COR-L47 (cell line): ENCODE results near the gene TMTC2.
A peak's percentile ranks its signal among the peaks of the same experiment; 100 is the strongest.
"Not testable (repeated sequence)": the region's sequence is repeated elsewhere in the genome, so short reads cannot be mapped to it uniquely, and the experiment has no call there.

Source experiments
- DNase-seq: peaks from one replicate; lab custom pipeline; 2025; lab: John Stamatoyannopoulos, UW

TMTC2 gene

DNA sequence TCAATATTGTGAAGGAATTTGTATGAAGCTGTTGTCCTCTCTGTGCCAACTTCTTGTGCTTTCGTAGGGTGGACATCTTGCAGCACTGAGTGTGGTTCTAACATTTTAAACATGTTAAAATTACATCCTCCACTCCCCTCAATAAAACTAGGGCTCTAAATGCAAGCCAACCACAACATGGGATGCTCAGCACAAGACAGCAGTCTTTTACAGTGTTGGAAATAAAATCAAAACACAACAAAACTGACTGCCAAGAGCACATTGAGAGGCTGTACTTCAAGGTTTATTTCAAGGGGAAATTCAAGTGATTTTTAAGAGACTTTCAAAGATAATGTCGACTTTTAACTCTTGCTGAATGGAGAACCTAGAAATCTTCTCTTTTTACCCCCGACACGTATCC, 396.9 kb downstream of the TMTC2 start:
- no peak for DNase-seq

DNA sequence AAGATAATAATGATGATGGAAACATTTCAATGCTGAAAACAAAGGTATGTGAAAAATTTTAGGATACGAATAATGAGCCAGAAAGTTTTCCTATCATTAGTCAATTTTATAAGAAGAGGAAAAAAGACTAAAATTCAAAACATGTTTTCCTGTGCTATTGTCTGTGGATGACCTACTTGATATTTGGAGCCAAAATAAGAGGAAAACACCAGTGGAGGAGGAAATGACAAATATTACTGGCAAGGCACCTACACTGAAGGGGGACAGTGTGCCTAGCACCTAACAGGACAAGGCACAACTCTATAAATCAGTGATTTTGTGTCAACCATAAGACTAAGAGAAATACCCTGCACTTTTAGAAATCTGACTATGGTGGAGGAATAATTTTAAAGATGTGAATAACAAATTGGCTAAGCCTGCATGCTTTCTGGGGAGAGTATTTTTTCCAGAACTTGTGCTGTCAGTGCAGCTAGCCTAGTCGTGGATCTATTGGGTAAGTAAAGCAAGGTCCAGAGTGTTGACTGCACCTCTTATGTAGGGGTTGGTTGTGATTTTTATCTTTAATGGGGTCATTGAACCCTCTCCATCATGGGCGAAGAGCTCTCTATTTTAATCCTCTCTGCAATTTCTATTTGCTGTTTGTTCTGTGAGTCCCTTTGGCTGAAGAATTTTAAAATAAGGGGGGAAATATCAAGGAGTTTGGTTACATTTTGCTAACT, 398.0 kb downstream of the TMTC2 start:
- DNase-seq, result no peak

DNA sequence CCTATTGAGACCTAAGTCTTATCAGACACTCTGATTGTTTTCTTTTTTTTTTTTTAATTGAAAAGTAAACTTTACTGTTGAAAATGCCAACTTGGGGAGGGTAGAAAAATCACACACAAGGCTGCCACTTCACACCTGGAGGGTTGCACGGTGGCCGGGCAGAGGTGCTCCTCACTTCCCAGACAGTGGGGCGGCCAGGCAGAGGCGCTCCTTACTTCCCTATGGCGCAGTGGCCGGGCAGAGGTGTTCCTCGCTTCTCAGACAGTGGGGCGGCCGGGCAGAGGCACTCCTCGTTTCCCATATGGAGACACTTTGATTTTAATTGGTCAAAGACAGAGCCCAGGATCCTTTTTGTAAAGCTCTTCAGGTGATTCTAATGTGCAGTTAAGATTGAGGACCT, 399.3 kb downstream of the TMTC2 start:
- no peak for DNase-seq

DNA sequence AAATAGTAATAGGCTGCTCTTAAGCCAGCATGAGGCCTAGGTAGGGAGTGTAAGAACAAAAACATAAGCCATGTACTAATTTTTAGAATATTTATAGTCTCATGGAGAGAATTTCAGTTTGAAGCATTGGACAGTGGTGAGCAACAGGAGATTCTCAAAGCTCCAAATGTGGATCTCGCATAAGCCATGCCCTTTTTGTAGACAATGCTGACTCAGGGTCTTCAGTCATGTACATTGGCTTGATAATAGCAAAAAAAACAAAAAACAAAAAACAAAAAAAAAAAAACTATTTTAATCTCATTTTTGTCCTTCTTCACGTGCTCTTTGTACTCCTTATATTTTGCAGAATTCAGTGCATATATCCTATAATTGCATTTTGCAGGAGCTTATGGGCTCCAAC, 402.9 kb downstream of the TMTC2 start:
- no peak for DNase-seq

DNA sequence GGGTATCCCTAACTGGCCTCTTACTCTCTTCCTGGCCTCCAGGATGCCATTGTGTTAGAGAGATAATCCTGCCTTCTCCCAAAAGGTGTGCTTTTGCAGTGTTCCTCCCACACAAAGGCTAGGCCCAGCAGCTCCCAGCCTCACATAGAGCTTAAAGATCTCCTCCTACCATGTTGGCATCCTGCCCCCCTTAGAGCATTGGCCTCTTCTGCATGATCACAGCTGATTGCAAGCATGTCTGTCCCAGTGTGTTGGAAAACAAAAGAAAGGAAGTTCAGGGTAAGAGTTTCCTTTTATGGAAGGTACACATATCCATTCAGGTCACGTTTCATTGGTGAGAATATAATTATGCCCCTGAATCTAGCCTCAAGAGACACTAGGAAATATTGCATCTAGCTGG, 405.4 kb downstream of the TMTC2 start:
- no peak for DNase-seq

DNA sequence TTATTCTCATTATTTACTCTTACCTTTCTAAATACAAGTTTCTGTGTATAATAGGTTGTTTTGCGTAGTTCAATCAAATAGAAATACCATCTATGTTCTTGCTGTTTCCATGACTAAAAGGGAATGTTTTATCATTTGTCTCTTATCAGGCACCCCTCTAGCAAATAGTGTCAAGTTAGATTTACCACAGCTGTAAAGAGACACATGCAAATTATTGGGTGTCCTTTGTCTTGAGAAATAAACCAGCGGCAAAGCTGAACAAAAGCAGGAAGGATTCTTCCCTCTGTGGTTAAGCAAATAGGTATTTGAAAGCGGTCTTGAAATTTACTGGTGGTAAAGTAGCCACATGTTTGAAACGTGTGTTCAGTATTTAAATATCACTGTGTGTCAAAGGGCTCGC, 405.9 kb downstream of the TMTC2 start:
- DNase-seq, result no peak

DNA sequence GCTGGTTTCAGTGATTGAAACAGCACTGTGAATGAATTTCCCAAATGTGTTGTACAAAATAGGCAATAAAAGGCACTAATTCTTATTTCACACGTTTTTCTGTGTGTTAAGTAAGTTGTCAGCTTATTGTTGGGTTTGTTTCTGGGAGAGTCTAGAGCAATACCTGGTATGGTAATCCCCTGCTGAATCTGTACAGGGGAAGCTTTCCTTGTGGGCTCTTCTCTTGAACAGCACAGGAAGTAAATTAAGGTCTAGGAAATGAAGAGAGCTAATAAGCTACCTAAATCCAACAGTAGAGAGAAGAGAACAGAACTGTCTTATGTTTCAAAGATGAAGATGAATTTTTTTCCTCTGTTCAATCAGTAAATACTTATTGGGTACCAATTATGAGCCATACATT, 406.7 kb downstream of the TMTC2 start:
- DNase-seq, result no peak

DNA sequence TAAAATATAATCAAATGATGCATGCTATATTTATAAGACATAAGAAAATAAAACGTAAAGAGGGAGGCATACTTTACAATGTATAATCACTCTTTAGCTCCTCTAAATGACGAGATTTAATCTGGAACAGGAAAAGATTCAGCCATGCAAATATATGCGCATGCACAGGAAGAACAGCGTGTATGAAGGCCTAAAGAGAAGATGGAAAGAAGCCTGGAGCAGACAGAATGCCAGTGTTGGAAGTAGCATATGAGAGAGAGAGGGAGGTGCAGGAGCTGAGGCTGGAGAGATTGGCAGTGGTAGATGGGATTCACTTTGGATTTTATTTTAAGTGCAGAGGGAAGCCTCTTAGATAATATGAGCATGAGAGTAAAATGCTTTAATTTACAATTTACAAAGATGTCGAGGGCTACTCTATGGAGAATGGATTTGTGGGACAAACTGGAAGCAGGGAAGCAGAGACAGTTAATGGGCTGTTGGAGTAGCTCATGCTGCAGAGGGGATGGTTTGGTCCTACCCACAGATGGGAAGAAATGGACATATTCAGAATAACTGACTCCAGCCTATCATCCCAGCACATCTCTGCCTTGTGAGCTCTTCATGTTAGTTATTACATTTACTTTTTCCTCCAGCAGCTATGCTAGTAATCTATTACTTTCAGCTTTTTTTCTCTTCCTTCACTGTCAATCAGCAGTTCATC, 411.1 kb downstream of the TMTC2 start:
- no peak for DNase-seq

DNA sequence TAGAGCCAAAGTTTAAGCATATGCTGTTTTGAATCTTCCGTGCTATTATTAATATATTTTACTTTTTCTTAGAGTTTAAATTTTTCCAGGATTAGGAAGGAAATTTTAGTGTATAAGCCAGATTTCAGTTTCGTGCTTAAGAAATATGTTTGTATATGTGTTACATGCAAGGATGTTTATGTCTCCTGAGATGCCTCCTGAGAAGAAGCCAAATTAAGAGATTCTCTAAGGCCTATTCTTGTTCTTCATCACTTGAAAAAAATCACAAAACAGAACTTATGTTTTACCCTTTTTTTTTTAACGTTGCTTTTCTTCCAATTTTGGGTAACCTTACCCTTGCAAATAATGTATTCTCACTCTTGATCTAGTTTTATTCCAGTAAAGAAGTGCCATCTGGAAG, 412.7 kb downstream of the TMTC2 start:
- DNase-seq, result no peak

DNA sequence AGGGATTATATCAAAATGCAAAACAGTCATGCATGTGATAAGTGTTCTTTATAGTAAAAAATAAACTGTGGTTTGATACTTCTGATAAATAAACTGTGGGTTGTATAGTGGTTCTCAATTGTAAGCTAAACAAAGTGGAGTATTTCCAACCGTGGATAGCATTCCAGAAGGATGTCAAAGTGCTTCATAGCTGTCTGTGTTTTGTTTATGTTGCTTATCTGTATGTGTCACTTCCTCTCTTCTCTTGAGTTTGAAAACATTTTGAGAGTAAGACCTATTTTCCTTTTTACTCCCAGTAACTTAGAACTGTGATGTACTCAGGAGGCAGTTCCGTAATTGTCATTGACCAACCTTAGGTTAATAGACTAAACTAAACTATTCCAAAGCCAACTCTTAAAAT, 415.8 kb downstream of the TMTC2 start:
- no peak for DNase-seq

DNA sequence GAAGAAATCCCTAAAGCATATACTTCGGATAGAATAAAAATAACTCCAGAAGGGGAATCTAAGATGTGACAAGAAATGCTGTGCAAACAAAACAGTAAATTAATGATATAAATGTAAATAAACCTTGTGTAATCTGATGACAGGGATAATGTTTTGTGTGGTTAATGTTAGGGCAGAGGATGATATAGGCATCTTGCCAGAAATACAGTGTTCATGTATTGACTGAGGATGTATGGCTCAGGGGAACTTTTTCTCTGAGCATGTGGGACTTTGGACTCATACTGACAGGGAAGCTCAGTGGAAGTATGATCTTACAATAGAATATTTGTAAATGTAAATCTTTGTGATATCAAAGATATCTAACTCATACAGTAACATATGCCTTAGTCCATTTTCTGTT, 420.2 kb downstream of the TMTC2 start:
- peak; percentile 11 for DNase-seq

DNA sequence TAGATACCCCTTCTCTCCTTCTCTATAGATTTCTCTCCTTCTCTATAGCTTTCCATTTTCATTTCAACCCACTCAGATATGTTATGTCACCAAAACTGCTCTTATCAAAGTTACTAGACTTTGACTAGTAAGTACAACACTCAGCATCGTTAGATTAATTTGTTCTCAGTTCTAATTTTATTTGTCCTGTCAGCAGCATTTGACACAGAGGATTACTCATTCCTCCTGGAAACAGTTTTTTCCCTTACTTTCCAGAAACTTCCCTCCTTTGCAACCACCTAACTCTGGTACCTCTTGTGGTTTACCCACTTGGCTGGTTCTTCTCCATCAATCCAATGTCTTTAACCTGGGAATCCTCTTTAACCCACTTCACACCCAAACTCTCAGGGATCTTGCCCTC, 423.7 kb downstream of the TMTC2 start:
- DNase-seq, result no peak

DNA sequence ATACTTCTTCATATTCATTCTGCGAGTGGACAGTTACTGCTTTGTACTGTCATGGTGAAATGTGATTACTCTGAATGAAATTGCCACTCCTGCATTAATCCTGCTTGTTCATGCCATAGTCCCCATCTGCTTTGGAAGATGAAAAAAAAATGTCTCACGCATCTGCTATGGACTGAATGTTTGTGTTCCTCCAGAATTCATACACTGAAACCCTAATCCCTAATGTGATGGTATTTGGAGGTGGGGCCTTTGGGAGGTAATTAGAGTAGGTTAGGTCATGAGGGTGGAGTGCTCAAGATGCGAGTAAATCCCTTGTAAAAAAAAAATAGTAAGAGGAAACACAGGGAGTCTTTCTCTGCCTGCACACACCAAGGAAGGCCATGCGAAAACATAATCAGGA, 427.2 kb downstream of the TMTC2 start:
- DNase-seq, result no peak

DNA sequence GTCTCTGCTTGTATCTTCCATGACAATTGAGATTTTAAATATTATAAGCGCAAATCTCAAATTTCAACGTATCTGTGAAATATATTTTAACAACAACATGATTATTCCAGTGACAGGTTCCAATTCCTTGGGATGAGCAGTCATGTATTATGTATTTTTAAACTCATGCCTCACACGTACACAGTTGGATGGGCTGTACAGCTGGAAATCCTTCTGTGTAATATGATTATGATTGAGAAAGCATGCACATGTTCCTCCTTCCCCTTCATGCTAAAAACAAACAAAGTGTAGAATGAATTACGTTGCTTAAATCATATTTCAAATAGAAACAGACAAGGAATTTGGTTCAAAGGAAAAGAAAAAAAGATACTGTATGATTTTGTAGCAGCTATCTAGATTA, 428.3 kb downstream of the TMTC2 start:
- DNase-seq, result no peak

DNA sequence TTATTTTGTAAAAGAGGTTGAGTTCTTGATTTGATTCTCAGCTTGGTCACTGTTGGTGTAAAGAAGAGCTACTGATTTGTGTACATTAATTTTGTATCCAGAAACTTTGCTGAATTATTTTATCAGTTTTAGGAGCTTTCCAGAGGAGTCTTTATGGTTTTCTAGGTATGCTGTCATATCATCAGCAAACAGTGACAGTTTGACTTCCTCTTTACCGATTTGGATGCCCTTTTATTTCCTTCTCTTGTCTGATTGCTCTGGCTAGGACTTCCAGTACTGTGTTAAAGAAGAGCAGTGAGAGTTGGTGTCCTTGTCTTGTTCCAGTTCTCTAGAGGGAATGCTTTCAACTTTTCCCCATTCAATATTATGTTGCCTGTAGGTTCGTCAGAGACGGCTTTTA, 431.2 kb downstream of the TMTC2 start:
- not testable (repeated sequence) for DNase-seq

DNA sequence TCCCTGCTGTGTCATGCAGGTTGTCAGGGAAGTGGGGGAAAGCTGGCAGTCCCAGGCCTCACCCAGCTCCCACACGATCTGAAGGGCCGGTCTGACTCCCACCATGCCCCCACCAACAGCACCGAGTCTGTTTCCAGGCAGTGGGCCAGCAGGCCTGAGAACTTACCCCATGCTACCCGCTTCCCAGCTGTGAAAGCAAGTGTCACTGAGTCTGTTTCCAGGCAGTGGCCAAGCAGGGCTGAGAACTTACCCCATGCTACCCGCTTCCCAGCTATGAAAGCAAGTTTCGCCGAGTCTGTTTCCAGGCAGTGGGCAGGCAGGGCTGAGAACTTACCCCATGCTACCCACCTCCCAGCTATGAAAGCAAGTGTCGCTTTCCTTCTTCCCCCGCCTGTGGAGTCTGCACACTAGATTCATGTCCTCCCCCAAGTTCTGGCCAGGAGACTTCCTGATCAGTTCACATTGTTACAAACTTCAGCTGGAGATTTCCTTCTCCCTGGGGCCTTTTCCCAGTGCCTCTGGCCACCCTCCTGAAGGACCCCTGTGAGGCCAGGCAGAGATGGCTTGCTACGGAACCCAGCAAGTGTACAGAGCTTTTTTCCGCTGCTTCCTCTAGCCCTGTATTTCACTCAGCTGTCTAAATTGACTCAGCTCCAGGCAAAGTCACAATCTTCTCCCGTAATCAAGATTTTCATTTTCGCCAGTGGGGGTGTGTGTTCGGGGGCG, 435.4 kb downstream of the TMTC2 start:
- DNase-seq, result no peak

DNA sequence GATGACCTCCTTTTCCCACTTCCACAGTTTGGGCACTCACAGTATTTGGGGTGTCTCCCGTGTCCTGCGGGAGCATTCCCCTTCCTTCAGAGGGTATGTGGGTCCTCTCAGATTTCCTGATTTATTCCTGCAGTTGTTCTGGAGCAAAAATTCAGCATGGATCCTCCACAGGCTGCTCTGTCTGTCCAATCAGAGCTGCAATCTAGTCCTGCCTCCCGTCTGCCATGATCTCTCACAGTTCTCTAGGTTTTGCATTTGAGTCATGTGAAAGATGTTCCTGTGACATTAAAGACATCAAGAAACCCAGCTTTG, 435.9 kb downstream of the TMTC2 start:
- DNase-seq, result no peak

DNA sequence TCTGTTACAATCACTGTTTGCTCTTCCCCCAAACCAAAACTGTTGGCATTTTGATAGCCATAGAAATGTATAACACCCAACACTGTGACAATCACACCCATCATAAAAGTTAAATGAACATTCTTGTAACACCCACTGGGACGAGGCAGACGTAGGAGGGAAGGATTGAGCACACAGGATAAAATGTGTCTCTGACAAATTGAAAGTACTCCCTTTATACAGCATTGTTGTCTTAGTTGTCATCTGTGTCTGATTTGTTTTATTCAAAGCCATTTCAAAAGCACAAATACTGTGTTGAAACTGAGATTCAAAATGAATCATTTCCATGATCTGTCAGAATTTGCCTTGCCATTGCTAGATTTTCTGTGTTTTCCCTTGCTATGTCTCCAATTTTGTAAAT, 436.3 kb downstream of the TMTC2 start:
- no peak for DNase-seq

DNA sequence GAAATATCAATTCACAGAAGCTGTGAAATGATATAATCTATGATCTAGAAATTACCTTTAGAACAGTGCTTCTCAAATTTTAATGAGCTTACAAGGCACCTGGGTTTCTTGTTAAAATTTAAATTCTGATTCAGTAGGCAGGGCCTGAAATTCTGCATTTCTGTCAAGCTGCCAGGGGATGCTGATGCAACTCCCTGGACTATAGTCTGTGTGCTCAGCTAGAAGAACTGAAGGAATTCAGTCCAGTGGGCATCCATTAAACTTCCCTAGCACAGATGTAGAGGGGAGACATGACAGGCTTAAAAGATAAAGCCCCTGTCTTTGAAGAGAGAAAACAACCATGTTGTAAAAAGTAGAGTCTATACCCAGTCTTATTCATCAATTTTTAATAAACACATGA, 441.8 kb downstream of the TMTC2 start:
- no peak for DNase-seq

DNA sequence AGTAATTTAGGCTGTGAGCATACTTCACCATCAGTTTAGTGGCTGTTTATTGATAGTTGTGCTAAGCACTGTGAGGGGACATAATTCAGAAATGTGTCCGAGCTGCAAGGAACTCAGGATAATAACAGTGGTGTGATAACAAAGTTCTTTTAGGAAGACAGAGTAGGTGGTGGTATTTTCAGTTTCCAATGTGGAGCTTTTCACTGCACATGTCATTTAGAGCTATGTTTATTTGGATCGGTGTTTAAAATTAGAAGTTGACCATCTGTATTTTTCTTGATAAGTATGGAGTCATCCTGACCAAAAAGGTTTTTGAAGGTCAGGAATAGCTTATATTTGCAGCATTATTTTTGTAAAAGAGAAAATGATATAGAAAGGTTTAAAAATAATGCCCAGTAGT, 443.5 kb downstream of the TMTC2 start:
- DNase-seq, result no peak

DNA sequence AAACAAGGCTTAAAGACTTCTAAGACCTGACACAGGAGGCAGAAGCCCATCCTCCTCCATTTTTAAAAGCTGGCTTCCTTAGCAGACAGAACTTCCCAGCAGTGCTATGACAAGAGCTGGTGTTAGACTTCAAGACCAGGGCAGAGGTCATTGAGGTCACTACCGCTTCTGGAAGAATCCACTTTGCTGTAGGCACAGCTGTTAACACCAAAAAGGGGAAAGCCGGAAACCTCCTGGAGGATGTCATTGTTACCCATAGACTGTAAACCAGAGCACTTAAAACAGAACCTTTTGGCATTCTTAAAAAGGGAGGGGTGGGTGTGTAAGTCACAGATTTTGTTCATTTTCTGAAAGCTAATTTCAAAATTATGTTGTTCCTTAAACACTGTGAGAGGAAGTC, 445.7 kb downstream of the TMTC2 start:
- DNase-seq, result no peak

DNA sequence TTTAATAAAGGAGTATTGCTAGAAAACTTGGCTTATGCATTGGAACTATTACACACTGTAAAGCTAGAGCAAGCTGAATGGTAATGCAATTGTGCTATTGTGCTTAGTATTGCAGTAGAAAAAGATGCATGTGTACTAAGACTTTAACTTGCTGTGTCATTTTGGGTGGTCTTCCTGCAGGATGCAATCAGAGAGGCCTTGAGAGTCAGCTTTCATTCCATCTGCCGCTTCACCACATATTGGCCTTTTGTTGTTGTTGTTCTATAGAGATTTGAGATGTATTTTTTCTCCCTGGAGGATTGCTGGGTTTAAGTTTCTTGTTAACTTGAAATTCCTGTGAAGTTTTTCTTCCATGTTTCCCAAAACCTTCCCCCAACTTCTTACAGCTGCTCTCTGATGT, 449.7 kb downstream of the TMTC2 start:
- DNase-seq, result no peak

DNA sequence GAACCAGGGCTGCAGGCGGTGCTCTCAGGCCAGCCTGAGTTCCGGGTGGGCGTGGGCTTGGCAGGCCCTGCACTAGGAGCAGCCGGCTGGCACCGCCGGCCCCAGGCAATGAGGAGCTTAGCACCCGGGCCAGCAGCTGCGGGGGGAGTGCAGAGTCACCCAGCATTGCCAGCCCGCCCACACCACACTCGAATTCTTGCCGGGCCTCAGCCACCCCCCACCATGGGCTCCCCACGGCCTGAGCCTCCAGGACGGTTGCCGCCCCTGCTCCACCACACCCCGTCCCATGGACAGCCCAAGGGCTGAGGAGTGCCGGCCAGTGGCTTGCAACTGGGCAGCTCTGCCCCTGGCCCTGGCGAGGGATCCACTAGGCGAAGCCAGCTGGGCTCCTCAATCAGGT, 453.4 kb downstream of the TMTC2 start:
- no peak for DNase-seq
